ENCODE measurements around the gene PRIM2.
"Not testable (repeated sequence)": the region's sequence is repeated elsewhere in the genome, so short reads cannot be mapped to it uniquely, and the experiment has no call there.

Gene PRIM2

GRCh38 chr6:57317060-57317943 lies at the start of gene PRIM2:
PRIM2 (plus strand) TSS chr6:57317630; CDS start chr6:57318446, 816 bp downstream.
- peak; percentile 90 for DNase-seq (ENCODE audit: low spot score)
- TF ChIP-seq CTCF (IDR thresholded peaks at IDR 0.05; ENCODE audit: extremely low read depth, missing control alignments): no peak

- no peak for TF ChIP-seq CTCF (IDR thresholded peaks at IDR 0.05; ENCODE audit: extremely low read depth, missing control alignments)
- DNase-seq (ENCODE audit: low spot score): no peak
These were observed 49.2 kb upstream of the PRIM2 start for GRCh38 chr6:57268294-57268640.

- not testable (repeated sequence) for DNase-seq (ENCODE audit: low spot score)
These were observed 43.2 kb upstream of the PRIM2 start for GRCh38 chr6:57274113-57274824.

- no peak for TF ChIP-seq CTCF (IDR thresholded peaks at IDR 0.05; ENCODE audit: extremely low read depth, missing control alignments)
- no peak for DNase-seq (ENCODE audit: low spot score)
These were observed 42.0 kb upstream of the PRIM2 start for GRCh38 chr6:57275384-57275783.

- DNase-seq (ENCODE audit: low spot score): no peak
- TF ChIP-seq CTCF (IDR thresholded peaks at IDR 0.05; ENCODE audit: extremely low read depth, missing control alignments): no peak
These were observed 40.5 kb upstream of the PRIM2 start for GRCh38 chr6:57276946-57277345.

GRCh38 chr6:57278570-57278969 lies 38.9 kb upstream of the PRIM2 start:
- TF ChIP-seq CTCF (IDR thresholded peaks at IDR 0.05; ENCODE audit: extremely low read depth, missing control alignments): no peak
- no peak for DNase-seq (ENCODE audit: low spot score)

GRCh38 chr6:57279013-57279412 lies 38.4 kb upstream of the PRIM2 start:
- no peak for TF ChIP-seq CTCF (IDR thresholded peaks at IDR 0.05; ENCODE audit: extremely low read depth, missing control alignments)
- DNase-seq (ENCODE audit: low spot score): no peak

All from GM20000 (cell line).